Keratinocyte (primary cell): ENCODE measurements around the gene PTPRB. TPM values are rescaled to one million over a fixed set of nuclear protein-coding genes. Genes with fewer than 3 reads are reported as not detected.

Source experiments
- DNase-seq: peaks from one replicate; pipeline ENCODE4 v3.0.0-alpha.2; 2011; ENCODE audit warnings: low read depth, missing footprints, low spot score
- FAIRE-seq: peaks from 2 replicates; lab custom pipeline; 2011; peaks lifted over from hg19 to GRCh38; lab: Jason Lieb, UNC
- H2AFZ ChIP-seq: 2 replicates; pipeline ENCODE4 v1.6.0; 2012; ENCODE audit warnings: low read length, control low read depth, inconsistent platforms; ENCODE audit not compliant: control insufficient read depth
- H3K27ac ChIP-seq: 2 replicates; pipeline ENCODE4 v1.5.1; 2011; ENCODE audit warnings: low read length; ENCODE audit not compliant: control insufficient read depth, insufficient read depth
- H3K27me3 ChIP-seq: 3 replicates; pipeline ENCODE4 v1.6.0; 2011; ENCODE audit warnings: low read length; ENCODE audit not compliant: control insufficient read depth, insufficient read depth; ENCODE audit errors: extremely low read depth
- H3K36me3 ChIP-seq, 2 experiments: 2 replicates in 1 of 2; 3 replicates in 1 of 2; pipeline ENCODE4 v1.5.1; 2011; ENCODE audit warnings: low read length in 2 of 2, mild to moderate bottlenecking in 1 of 2; ENCODE audit not compliant: control insufficient read depth in 2 of 2, insufficient read depth in 2 of 2; ENCODE audit errors: extremely low read depth in 1 of 2
- H3K4me1 ChIP-seq: 3 replicates; pipeline ENCODE4 v1.5.1; 2011; ENCODE audit warnings: low read length; ENCODE audit not compliant: control insufficient read depth, insufficient read depth; ENCODE audit errors: extremely low read depth
- H3K4me2 ChIP-seq: 3 replicates; pipeline ENCODE4 v1.6.0; 2011; ENCODE audit warnings: low read depth, low read length; ENCODE audit not compliant: control insufficient read depth, insufficient read depth; ENCODE audit errors: extremely low read depth
- H3K4me3 ChIP-seq, 3 experiments: fragments of 200-600 bp in 1 of 3; sonication (generic) in 1 of 3; 2 replicates in 2 of 3; 3 replicates in 1 of 3; pipeline ENCODE4 v1.5.1; 2011 to 2016; ENCODE audit warnings: low read length in 3 of 3, mild to moderate bottlenecking in 3 of 3, control low read depth in 2 of 3, inconsistent platforms in 1 of 3, low read depth in 1 of 3, mixed read lengths in 1 of 3, mixed run types in 1 of 3, moderate library complexity in 1 of 3; ENCODE audit not compliant: control insufficient read depth in 2 of 3, insufficient read depth in 2 of 3; ENCODE audit errors: extremely low read depth in 1 of 3
- H3K79me2 ChIP-seq: 2 replicates; pipeline ENCODE4 v1.6.0; 2012; ENCODE audit warnings: low read length; ENCODE audit not compliant: control insufficient read depth, insufficient read depth
- H3K9ac ChIP-seq: 3 replicates; pipeline ENCODE4 v1.6.0; 2011; ENCODE audit warnings: low read length; ENCODE audit not compliant: control insufficient read depth, insufficient read depth; ENCODE audit errors: extremely low read depth
- H3K9me1 ChIP-seq: 3 replicates; pipeline ENCODE4 v1.6.0; 2011; ENCODE audit warnings: low read length; ENCODE audit not compliant: control insufficient read depth, insufficient read depth; ENCODE audit errors: extremely low read depth
- H3K9me3 ChIP-seq: 2 replicates; pipeline ENCODE4 v1.5.1; 2012; ENCODE audit warnings: low read depth, low read length; ENCODE audit not compliant: control insufficient read depth
- H4K20me1 ChIP-seq: 3 replicates; pipeline ENCODE4 v1.6.0; 2011; ENCODE audit warnings: low read length; ENCODE audit not compliant: control insufficient read depth, insufficient read depth; ENCODE audit errors: extremely low read depth
- EZH2 ChIP-seq: IDR thresholded peaks from one replicate; pipeline ENCODE4 v1.6.1; 2012; ENCODE audit warnings: inconsistent platforms, mild to moderate bottlenecking, low read length, moderate library complexity
- dilution Hi-C: fragments of 300-500 bp; cut with MboI; formaldehyde crosslinking; loops from one replicate; pipeline ENCODE4 v1.7.0; 2020; ENCODE audit warnings: low sequenced_read_pairs; ENCODE audit not compliant: extremely low pct_ligation_motif_present
- polyA plus RNA-seq, 5 experiments: library from polyadenylated mRNA; depleted of rRNA in 3 of 5; stranded (reverse) in 3 of 5; stranded (forward) in 1 of 5; unstranded in 1 of 5; fragments of >200 nt; gene quantifications; 1 replicate in 1 of 5; 2 replicates in 3 of 5; 3 replicates in 1 of 5; pipeline versions ENCODE4 v1.2.1 to v1.2.3, GENCODE V29; 2011 to 2012; ENCODE audit warnings: missing spikeins in 2 of 5, low read depth in 1 of 5, low replicate concordance in 1 of 5
- TF ChIP-seq, protein P1 (sequence below), 3 experiments: IDR thresholded peaks in 1 of 3; conservative IDR thresholded peaks in 1 of 3; optimal IDR thresholded peaks in 1 of 3; 2 replicates in 2 of 3; 3 replicates in 1 of 3; pipeline versions ENCODE3 to v1.5.1; 2011; ENCODE audit warnings: low read length in 3 of 3, mild to moderate bottlenecking in 3 of 3, moderate library complexity in 2 of 3, control low read depth in 1 of 3, inconsistent platforms in 1 of 3; ENCODE audit not compliant: insufficient read depth in 2 of 3; ENCODE audit errors: extremely low read depth in 1 of 3

PTPRB gene
- polyA plus RNA-seq, 1 donor (not counting 4 experiments of a cell fraction or from before 2014, with no cell fraction given) = 0.46 TPM

DNA sequence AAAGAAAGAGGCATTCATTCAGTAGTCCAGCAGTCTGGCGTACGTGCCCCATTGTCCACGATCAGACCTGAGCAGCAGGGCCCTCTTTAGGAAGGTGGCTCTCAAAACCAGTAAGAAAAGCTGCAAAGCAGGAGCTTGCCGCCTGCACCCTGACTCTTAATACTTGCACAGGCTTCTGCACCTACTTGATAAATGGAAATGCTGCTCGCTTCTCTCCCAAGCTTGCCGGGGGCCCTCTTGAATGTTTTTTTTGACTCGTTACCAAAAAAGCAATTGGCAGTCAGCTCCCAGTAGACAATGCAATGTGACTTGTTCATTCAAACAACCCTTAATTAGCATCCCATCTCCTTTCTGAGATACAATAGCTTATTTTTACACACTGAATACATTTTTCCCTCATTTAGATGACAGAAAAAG, 27.2 kb upstream of the PTPRB start:
- peak overlapping the region; percentile 17 for H2AFZ ChIP-seq
- no peaks in the 10 kb centered on the region for H3K9me3 ChIP-seq
- H3K9ac ChIP-seq = no peak overlapping the region
- peaks cover 20% of the 10 kb centered on the region for H3K4me1 ChIP-seq
- dilution Hi-C loops = no loop called here
- H3K9me1 ChIP-seq = no peaks in the 10 kb centered on the region
- no peaks in the 10 kb centered on the region for H4K20me1 ChIP-seq
- no peak for FAIRE-seq
- no peak overlapping the region for H3K4me3 ChIP-seq
- H3K4me2 ChIP-seq = no peak overlapping the region
- no peak for TF ChIP-seq EZH2
- TF ChIP-seq, protein P1, sequence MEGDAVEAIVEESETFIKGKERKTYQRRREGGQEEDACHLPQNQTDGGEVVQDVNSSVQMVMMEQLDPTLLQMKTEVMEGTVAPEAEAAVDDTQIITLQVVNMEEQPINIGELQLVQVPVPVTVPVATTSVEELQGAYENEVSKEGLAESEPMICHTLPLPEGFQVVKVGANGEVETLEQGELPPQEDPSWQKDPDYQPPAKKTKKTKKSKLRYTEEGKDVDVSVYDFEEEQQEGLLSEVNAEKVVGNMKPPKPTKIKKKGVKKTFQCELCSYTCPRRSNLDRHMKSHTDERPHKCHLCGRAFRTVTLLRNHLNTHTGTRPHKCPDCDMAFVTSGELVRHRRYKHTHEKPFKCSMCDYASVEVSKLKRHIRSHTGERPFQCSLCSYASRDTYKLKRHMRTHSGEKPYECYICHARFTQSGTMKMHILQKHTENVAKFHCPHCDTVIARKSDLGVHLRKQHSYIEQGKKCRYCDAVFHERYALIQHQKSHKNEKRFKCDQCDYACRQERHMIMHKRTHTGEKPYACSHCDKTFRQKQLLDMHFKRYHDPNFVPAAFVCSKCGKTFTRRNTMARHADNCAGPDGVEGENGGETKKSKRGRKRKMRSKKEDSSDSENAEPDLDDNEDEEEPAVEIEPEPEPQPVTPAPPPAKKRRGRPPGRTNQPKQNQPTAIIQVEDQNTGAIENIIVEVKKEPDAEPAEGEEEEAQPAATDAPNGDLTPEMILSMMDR (optimal IDR thresholded peaks at IDR 0.05 in 1 of 3, IDR thresholded peaks at IDR 0.05 in 1 of 3, conservative IDR thresholded peaks at IDR 0.05 in 1 of 3; ENCODE audit: extremely low read depth in 1 of 3, insufficient read depth in 2 of 3, low read length in 3 of 3) = no peak
- no peaks in the 10 kb centered on the region for H3K79me2 ChIP-seq
- no peak for DNase-seq
- H3K36me3 ChIP-seq = no peaks in the 10 kb centered on the region
- no peaks in the 10 kb centered on the region for H3K27me3 ChIP-seq
- no peak overlapping the region for H3K27ac ChIP-seq

DNA sequence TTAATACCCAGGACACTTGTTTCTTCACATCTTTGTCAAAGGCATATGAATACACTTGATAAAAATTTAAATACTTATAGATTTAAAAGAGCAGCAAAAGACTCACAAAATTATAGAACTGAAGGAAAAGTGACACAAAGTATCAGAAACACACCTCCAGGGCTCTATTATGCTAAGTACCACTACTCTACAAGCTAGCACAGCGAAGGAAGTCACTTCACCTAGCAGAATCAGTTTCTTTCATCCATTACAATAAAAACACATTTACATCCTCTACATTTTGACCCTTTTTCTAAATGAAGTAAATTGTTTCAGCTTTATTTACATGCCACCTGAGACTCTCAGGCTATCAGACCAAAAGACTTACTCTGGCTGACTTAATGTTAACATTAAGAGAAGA, 26.6 kb upstream of the PTPRB start:
- Histone ChIP-seq H2AFZ (peak overlapping the region; percentile 16), H3K9me3 (no peaks in the 10 kb centered on the region), H3K9me1 (no peaks in the 10 kb centered on the region), H3K27me3 (no peaks in the 10 kb centered on the region), H3K9ac (no peak overlapping the region), H3K4me2 (no peak overlapping the region), H3K4me3 (no peak overlapping the region), H3K27ac (no peak overlapping the region), H4K20me1 (no peaks in the 10 kb centered on the region), H3K4me1 (peaks cover 20% of the 10 kb centered on the region), H3K79me2 (no peaks in the 10 kb centered on the region), H3K36me3 (no peaks in the 10 kb centered on the region)
- dilution Hi-C loops = no loop called here
- TF ChIP-seq, protein P1 (optimal IDR thresholded peaks at IDR 0.05 in 1 of 3, IDR thresholded peaks at IDR 0.05 in 1 of 3, conservative IDR thresholded peaks at IDR 0.05 in 1 of 3; ENCODE audit: extremely low read depth in 1 of 3, insufficient read depth in 2 of 3, low read length in 3 of 3) = no peak
- TF ChIP-seq EZH2 = no peak
- peak; percentile 20 for FAIRE-seq
- DNase-seq = no peak
